ENCODE measurements around the gene CYB561A3.

- TF ChIP-seq POLR2A (IDR thresholded peaks at IDR 0.05) (no peak), CTCF (IDR thresholded peaks at IDR 0.05) (no peak)
Measured at GRCh38 chr11:61359516-61359915, 2.2 kb downstream of the CYB561A3 start.

Measured in Peyer's patch (tissue), 4 donors.